GM19324 (cell line): Measurements from ENCODE around the gene C16orf95.

ENCODE experiments used
- ATAC-seq: cut with Tn5 transposase; IDR thresholded peaks from one replicate; pipeline ENCODE4 v1.9.1; 2021; ENCODE audit warnings: mild to moderate bottlenecking, moderate library complexity; ENCODE audit not compliant: unreplicated experiment, low FRiP score

C16orf95 gene

GRCh38 chr16:87295661-87296531, 21.3 kb downstream of the C16orf95 start:
- ATAC-seq = no peak

GRCh38 chr16:87295259-87295658, 21.9 kb downstream of the C16orf95 start:
- ATAC-seq = no peak

GRCh38 chr16:87293990-87294389, 23.2 kb downstream of the C16orf95 start:
- ATAC-seq = no peak

GRCh38 chr16:87291944-87292343, 25.2 kb downstream of the C16orf95 start:
- ATAC-seq = no peak

GRCh38 chr16:87288753-87289362, 28.3 kb downstream of the C16orf95 start:
- no peak for ATAC-seq

GRCh38 chr16:87286839-87287626, 30.2 kb downstream of the C16orf95 start:
- ATAC-seq = no peak

- ATAC-seq = no peak
These were observed 33.0 kb downstream of the C16orf95 start for GRCh38 chr16:87284183-87284582.

- no peak for ATAC-seq
These were observed 38.0 kb downstream of the C16orf95 start for GRCh38 chr16:87279094-87279658.

GRCh38 chr16:87278191-87279093, 38.8 kb downstream of the C16orf95 start:
- no peak for ATAC-seq

GRCh38 chr16:87276924-87277323, 40.3 kb downstream of the C16orf95 start:
- ATAC-seq = no peak

- no peak for ATAC-seq
These were observed 41.0 kb downstream of the C16orf95 start for GRCh38 chr16:87276091-87276701.

- ATAC-seq = no peak
These were observed 42.4 kb downstream of the C16orf95 start for GRCh38 chr16:87274794-87275193.

- ATAC-seq = no peak
These were observed 43.6 kb downstream of the C16orf95 start for GRCh38 chr16:87273471-87274030.

GRCh38 chr16:87271256-87271655, 45.9 kb downstream of the C16orf95 start:
- ATAC-seq = no peak

- no peak for ATAC-seq
These were observed 49.6 kb downstream of the C16orf95 start for GRCh38 chr16:87267566-87267965.

- ATAC-seq = no peak
These were observed 50.3 kb downstream of the C16orf95 start for GRCh38 chr16:87266846-87267245.

- ATAC-seq = no peak
These were observed 51.9 kb downstream of the C16orf95 start for GRCh38 chr16:87265261-87265660.

- no peak for ATAC-seq
These were observed 52.6 kb downstream of the C16orf95 start for GRCh38 chr16:87264634-87265033.

- ATAC-seq = no peak
These were observed 53.7 kb downstream of the C16orf95 start for GRCh38 chr16:87263418-87264052.
